HG03575 (cell line): ENCODE measurements around the gene CDK5RAP3.

Experiments
- ATAC-seq: cut with Tn5 transposase; IDR thresholded peaks from one replicate; pipeline ENCODE4 v1.9.1; 2021; ENCODE audit not compliant: unreplicated experiment, insufficient number of reproducible peaks, low FRiP score; ENCODE audit errors: extremely low read depth

CDK5RAP3 gene

GRCh38 chr17:47946929-47947397 lies 23.9 kb upstream of the CDK5RAP3 start:
- no peak for ATAC-seq

GRCh38 chr17:47948706-47949196 lies 22.2 kb upstream of the CDK5RAP3 start:
- ATAC-seq, result no peak

DNA sequence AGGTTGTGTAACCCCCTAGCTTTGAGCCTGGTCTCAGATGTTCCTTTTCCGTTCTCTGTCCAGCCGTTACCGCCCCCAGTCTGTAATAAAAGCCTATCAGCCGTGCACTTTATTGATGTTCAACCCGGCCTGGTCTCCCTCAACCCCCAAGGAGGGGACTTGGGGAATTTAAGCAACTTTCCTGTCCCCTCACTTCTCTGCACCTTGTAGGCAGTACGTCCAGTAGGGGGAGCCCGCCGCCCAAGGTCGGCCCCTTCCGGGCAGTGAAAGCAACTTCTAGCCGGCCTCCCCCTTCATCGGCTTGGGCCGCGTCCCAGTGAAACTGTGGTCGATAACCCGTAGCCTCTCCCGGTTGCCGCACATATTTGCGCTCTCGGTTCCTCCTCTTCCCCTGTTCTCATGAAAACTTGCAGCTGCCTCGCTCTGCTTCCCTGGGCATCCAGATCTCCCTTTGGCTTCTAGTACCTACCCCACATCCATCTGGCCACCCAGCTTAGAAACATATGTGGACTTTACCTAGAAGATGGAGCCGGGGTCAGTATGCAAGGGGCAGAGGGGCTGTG lies 21.6 kb upstream of the CDK5RAP3 start:
- ATAC-seq, result no peak

DNA sequence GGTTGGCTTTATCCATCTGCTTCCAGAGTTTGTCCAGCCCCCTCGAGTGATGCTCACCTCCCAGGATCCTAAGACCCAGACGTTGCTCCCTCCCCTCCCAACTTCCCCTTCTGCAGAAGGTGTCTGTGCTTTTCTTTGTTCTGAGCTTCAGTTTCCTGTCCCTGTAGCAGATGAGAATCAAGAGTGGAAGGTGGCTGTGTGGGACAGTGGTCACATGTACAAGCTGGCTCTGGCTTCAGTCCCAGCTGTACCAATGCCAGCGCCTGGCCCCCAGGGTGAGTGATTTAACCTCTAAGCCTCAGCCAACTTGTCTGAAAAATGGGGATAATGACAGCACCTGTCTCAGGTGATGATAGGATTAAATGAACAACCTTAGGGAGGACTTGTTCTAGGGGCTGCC lies 21.0 kb upstream of the CDK5RAP3 start:
- ATAC-seq, result no peak

DNA sequence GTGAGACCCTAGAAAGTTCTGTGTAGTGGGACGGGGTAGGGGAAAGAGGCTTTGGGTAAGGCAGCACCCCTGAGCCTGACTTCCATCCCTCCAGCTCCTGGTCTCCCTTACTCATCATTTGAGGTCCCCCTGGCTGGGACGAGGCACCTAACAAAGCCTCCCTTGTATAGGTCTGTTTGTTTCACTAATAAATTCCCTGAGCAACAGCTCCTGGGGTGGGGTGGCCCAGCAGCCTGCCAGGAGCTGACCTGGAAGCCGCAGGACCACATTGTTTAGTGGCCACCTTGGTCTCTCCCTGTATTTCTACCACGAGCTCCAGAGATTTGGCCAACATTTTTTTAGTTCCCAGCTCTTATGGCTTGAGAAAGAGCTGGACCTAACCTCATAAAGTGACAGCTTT lies 20.5 kb upstream of the CDK5RAP3 start:
- ATAC-seq, result no peak

DNA sequence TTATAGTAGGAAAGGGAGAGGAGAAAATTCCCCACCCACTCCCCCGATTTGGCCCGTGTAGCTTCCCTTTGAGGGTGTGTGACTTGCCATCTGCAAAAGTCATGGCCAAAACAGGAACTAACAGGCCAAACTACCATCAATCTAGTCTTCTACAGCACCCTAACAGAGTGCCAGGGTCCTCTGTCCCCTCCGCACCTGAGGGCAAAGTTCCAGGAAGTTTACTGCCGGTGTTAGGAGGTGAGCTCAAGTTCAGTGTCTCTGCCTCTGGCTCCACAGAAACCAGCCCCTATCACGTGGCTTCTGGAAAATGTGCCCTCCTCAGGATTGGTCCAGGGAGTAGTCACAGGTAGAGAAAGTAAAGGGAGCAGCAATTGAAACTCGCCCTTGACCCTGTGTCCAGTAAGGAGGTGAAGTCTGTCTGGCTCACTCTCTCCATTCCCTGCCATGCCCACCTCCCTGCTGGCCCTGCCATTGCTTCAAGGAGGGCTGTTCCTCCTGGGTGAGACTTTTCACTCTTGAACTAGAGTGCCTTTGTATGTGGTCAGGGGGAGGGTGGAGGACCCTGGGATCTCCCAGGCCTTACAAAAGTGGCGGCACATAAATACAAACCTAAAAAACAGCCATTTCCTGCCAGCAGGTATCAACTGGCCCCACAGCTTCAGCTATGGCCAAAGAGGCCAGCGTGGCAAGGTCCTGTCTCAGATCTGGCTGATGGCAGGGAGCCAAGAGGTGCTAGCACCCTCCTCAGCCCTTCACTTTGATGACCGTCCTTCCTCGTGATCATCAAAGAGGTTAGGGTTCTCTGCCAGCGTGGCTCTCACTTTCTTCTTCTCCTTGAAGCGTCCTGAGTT lies 18.5 kb upstream of the CDK5RAP3 start:
- no peak for ATAC-seq

DNA sequence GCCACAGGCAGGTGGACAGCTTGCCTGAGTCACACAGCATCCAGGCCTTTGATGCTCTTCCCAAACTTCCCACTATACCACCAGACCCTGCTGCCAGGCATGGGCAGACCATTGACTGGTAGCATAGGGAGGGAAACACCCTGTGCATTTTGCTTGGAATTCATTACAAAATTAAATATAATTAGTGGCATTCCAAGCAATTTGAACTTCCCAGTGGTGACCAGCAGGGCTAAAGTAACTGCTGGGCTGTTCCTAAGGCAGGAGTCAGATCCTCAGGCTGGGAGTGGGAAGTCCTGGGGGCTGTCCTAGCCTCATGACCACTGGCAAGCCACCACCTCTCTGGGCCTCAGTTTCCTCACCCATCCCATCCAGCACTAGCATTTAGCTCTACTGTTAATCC lies 17.0 kb upstream of the CDK5RAP3 start:
- no peak for ATAC-seq

GRCh38 chr17:47955497-47956461 lies 15.1 kb upstream of the CDK5RAP3 start:
- no peak for ATAC-seq

DNA sequence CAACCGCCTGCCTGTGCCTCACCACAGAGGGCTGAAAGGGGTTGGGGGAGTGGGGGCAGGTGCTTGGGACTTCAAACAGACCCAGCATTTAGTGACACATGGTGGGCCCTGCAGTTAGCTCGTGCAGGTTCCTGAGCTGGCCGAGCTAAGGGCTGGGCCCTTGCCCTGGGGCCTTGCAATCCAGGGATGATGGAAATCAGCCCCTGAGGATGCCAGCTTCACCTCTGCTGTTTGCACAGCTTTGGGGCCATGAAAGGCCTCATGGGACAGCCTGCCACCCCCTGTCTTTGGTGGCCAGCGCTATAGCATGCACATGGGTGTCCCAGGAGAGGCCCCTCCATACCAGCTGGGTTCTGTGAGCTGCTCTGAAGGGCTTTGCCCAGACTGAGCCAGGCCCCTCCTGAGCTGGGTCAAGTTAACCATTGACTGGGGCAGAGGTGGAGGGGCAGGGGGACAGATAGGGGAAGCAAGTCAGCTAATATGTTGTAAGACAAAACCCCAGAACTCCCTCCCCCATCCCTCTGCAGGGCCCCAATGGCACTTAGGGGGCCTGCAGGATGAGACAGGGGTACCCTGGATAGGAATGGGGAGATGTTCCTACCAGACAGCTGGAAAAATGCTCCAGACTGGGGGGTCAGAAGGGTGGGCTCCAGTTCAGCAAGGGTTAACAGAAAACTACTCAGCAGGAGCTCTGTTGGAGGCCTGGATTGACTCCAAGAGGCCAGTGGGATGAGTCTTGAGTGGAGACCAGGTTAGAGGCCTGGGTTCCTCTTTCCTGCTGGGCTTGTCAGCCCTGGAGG lies 13.9 kb upstream of the CDK5RAP3 start:
- ATAC-seq, result no peak

DNA sequence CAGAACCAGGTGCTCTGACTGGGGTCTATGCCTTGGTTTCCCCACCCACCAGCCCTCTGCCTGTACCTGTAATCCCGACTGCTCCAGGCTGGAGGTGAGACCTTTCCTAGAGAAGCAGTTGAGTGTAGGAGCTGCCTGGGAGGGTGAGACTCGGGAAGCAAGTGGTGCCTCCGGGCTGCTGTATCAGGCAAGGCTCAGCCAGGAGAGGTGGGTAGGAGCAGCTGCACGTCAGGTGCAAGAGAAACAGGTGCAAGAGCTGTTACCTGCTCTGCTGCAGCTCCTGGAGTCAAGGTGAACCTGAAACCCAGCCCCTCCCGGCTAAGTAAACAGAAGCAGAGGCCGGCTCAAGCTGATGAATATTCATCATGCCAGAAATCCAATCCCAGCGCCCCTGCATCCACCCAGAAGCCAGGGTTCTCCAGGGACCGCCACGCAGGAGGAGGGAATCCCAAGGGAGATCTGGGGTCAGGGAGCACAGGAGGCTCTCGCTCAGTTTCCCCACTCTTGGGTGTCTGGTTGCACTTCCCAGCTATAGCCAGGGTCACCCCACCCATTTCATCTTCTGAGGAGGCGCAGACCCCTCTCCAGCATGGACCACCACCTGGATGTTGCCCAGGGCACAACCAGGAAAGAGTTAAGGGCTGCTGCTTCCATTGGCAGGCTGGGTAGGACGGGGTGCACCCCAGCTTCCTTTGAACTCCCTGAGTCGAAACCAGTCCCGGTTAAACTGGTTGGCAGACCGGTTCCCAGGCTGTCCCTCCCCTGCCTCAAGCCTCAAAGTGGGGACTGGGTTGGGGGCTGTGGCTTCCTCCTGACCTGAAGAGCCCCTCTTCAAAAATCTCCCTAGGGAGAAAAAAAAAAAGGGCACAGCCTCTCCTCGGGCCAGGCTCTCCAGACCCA lies 13.1 kb upstream of the CDK5RAP3 start, which contains the start of gene PRR15L:
Gene PRR15L (minus strand): TSS at position 293 of the 900 bp plus-strand sequence. CDS start 4,649 bp downstream, outside the sequence.
- ATAC-seq, result no peak

DNA sequence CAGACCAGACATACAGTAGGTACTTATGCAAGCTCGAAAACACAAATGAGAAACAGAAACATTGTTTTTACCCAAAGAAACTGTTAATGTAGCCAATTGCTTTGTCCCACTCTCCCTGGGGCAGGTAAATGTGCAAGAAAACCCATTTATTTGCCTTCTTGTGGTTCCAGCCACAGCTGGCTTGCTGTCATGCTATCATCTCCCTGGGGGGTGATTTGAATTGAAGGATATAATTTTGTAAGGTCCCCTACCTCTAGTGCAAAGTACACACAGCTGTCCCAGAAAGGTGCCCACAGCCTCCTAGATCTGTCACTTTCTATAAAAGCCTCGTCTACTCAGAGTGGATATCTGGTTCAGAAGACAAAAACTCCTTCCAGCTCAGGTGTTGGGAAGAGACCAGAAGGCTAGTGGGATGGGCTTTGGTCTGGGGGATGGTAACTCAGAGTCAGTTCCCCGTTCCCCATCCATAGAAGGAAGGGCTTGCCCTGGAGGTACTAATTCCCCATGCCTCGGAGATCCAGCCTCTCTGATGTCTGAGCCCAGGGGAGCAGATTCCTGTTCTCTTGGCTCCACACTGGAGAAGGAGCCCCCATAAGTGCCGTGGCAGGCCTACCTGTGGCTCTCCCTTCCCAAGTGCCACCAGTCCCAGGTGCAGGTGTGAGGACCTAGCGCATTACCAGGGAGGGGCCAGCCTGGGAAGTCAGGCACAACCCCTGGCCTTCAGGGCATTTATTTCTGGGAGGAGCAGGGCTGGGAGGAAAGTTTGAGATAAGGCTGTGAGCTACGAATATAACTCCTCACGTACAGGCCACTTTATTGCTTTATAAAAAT lies 10.9 kb upstream of the CDK5RAP3 start:
- ATAC-seq, result no peak

- ATAC-seq, result no peak
These were observed 9.5 kb upstream of the CDK5RAP3 start for GRCh38 chr17:47961406-47961805.

GRCh38 chr17:47962901-47963300 lies 8.0 kb upstream of the CDK5RAP3 start:
- ATAC-seq, result no peak

DNA sequence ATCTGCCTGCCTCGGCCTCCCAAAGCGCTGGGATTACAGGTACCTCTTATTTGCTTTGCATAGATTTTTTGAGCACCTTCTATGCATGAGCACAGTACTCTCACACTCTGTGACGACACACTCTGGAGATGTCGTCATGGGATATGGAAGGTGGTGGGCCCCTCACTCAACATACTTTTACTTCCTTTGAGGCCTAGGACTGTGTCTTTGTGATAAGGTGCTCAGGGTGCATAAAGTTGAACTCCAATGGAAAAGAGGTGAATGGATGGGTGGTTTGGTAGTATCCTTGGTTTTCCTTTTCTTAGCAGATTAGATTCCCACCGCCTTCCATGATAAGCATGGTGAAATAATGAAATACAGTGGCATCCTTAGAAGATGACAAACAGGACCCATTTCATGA lies 6.1 kb upstream of the CDK5RAP3 start:
- ATAC-seq, result no peak

GRCh38 chr17:47966079-47966519 lies 4.8 kb upstream of the CDK5RAP3 start:
- ATAC-seq, result no peak

- no peak for ATAC-seq
These were observed 3.2 kb upstream of the CDK5RAP3 start for GRCh38 chr17:47967607-47968252.
